Karpas-422 (cell line): ENCODE results near the gene MED17. TPM values are rescaled to one million over a fixed set of nuclear protein-coding genes. Genes with fewer than 3 reads are reported as not detected.
"Not testable (repeated sequence)": the region's sequence is repeated elsewhere in the genome, so short reads cannot be mapped to it uniquely, and the experiment has no call there.

Experiments used
- DNase-seq: peaks from one replicate; pipeline ENCODE4 v3.0.0-alpha.2; 2015
- H2AFZ ChIP-seq: fragments of 200-600 bp; sonication (generic); 2 replicates; pipeline ENCODE4 v1.6.1; 2014; ENCODE audit warnings: antibody characterized with exemption, low read length, mixed read lengths
- H3K27ac ChIP-seq: fragments of 200-600 bp; sonication (generic); 2 replicates; pipeline ENCODE4 v1.5.1; 2014; ENCODE audit warnings: mild to moderate bottlenecking, low read length, moderate library complexity
- H3K27me3 ChIP-seq: fragments of 200-600 bp; sonication (generic); 2 replicates; pipeline ENCODE4 v1.6.1; 2014; ENCODE audit warnings: low read length, mixed read lengths
- H3K36me3 ChIP-seq: fragments of 200-600 bp; sonication (generic); 2 replicates; pipeline ENCODE4 v1.6.1; 2014; ENCODE audit warnings: low read length, mixed read lengths; ENCODE audit not compliant: insufficient read depth
- H3K4me1 ChIP-seq: fragments of 200-600 bp; sonication (generic); 2 replicates; pipeline ENCODE4 v1.6.1; 2014; ENCODE audit warnings: mild to moderate bottlenecking, low read length, mixed read lengths
- H3K4me2 ChIP-seq: fragments of 200-600 bp; sonication (generic); 2 replicates; pipeline ENCODE4 v1.6.1; 2014; ENCODE audit warnings: low read length, low read depth, mild to moderate bottlenecking; ENCODE audit not compliant: poor library complexity, severe bottlenecking
- H3K4me3 ChIP-seq: fragments of 200-600 bp; sonication (generic); 2 replicates; pipeline ENCODE4 v1.5.1; 2014; ENCODE audit warnings: mild to moderate bottlenecking, antibody characterized with exemption, low read length, mixed read lengths
- H3K79me2 ChIP-seq: fragments of 200-600 bp; sonication (generic); 2 replicates; pipeline ENCODE4 v1.6.1; 2014; ENCODE audit warnings: mild to moderate bottlenecking, low read length, mixed read lengths
- H3K9ac ChIP-seq: fragments of 200-600 bp; sonication (generic); 2 replicates; pipeline ENCODE4 v1.6.0; 2014; ENCODE audit warnings: low read length
- H3K9me2 ChIP-seq: fragments of 200-600 bp; sonication (generic), shearing (Covaris generic); replicated peaks from 2 replicates; pipeline ENCODE4 v1.6.0; 2014; ENCODE audit warnings: mild to moderate bottlenecking, low read length, moderate library complexity; ENCODE audit not compliant: insufficient read depth
- H3K9me3 ChIP-seq: fragments of 300-700, 200-600 bp; sonication (generic); 2 replicates; pipeline ENCODE4 v1.6.1; 2014; ENCODE audit warnings: low read length, mixed read lengths
- H4K20me1 ChIP-seq: fragments of 200-600 bp; sonication (generic); 2 replicates; pipeline ENCODE4 v1.6.1; 2014; ENCODE audit warnings: mild to moderate bottlenecking, antibody characterized with exemption, low read length, low read depth; ENCODE audit not compliant: insufficient read depth
- total RNA-seq: library from RNA; depleted of rRNA; stranded (reverse); fragments of >200 nt; shearing (Covaris generic); gene quantifications from 2 replicates; pipeline ENCODE4 v1.2.3, GENCODE V29; 2014; ENCODE audit warnings: low replicate concordance

Gene MED17
- total RNA-seq, 1 experiment from 2014 or later, result 77.4 TPM

- no peak overlapping the region for H3K4me3 ChIP-seq
- H3K4me2 ChIP-seq, result no peak overlapping the region
Observed at GRCh38 chr11:93747122-93747521, 37.0 kb upstream of the MED17 start.

DNA sequence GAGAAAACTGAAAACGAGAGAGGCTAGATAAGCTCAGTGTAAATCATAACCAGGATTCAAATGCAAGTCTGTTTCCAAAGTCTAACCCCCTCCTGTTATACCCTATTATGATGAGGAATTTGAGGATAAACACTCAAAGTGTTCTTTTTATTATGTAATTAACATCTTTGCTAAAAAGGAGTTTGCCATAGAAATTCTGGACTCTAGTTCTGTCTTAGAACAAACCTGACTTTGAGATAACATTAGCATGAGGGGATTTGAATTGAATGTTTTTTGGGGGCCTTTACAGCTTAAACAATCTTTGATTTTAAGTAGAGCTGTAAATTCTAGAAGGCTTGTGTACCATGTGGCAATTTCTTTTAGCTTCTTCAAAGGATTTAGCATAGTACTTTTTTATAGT, 33.1 kb upstream of the MED17 start:
- no peaks in the 10 kb centered on the region for H4K20me1 ChIP-seq
- H3K4me1 ChIP-seq, result no peaks in the 10 kb centered on the region
- H3K79me2 ChIP-seq, result peaks cover 3% of the 10 kb centered on the region; the same call in 1 of the 2 replicates
- H3K9me3 ChIP-seq, result no peaks in the 10 kb centered on the region
- DNase-seq, result no peak
- H3K4me3 ChIP-seq, result no peak overlapping the region
- H3K36me3 ChIP-seq, result peaks cover 14% of the 10 kb centered on the region
- H2AFZ ChIP-seq, result no peak overlapping the region
- no peaks in the 10 kb centered on the region for H3K9me2 ChIP-seq
- no peak overlapping the region for H3K27ac ChIP-seq
- H3K4me2 ChIP-seq, result no peak overlapping the region
- H3K27me3 ChIP-seq, result no peaks in the 10 kb centered on the region
- no peak overlapping the region for H3K9ac ChIP-seq

More at GRCh38 chr11:93747122-93747521, 37.0 kb upstream of the MED17 start:
- Histone ChIP-seq H3K9me2 (no peaks in the 10 kb centered on the region), H3K36me3 (peaks cover 8% of the 10 kb centered on the region; the same call in 1 of the 2 replicates), H3K9me3 (no peaks in the 10 kb centered on the region), H3K79me2 (peaks cover 33% of the 10 kb centered on the region), H3K4me1 (peaks cover 7% of the 10 kb centered on the region), H4K20me1 (no peaks in the 10 kb centered on the region), H3K27ac (no peak overlapping the region), H3K9ac (no peak overlapping the region), H2AFZ (no peak overlapping the region), H3K27me3 (no peaks in the 10 kb centered on the region)
- no peak for DNase-seq

DNA sequence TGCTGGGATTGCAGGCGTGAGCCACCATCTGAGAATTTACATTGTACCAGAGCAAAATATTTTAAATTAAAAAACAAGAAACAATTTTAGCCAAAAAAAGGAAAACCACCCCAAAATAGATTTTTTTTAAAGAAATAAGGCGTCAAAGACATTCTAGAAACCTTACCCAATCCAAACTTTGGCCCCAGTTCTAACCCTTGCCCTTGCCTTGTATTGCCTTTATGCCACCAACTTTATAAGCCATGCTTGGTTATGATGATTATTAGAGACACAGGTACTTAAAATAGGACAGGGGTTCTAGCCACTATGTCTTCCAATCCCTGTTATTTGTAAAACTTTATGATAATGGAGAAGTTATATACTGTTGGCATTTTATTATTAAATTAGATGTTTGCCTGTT, 30.8 kb upstream of the MED17 start:
- Histone ChIP-seq H3K79me2 (no peaks in the 10 kb centered on the region; the same call in 1 of the 2 replicates), H3K4me3 (no peak overlapping the region), H3K27ac (no peak overlapping the region), H4K20me1 (no peaks in the 10 kb centered on the region), H3K36me3 (peaks cover 20% of the 10 kb centered on the region), H3K4me1 (no peaks in the 10 kb centered on the region), H3K4me2 (no peak overlapping the region), H3K27me3 (no peaks in the 10 kb centered on the region), H3K9me2 (no peaks in the 10 kb centered on the region), H2AFZ (no peak overlapping the region), H3K9me3 (no peaks in the 10 kb centered on the region), H3K9ac (no peak overlapping the region)
- no peak for DNase-seq

DNA sequence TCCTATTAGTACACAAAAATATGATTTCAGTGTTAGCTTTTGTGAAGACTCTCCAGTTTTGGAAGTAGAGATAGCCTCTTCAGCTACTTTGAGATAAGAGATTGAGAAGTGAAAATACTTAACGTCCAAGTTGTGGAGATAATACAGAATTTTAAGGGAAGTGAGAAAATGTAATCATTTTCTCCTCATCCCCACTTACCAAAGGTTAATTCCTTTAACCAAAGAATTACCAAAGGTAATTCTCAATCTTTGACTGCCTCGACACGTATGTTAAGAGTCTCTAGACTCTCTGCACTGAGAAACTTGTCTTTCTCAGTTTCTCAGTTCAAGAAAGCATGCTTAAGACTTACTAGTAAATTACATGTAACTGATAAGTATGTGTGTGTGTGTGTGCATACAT, 27.3 kb upstream of the MED17 start:
- no peaks in the 10 kb centered on the region for H3K27me3 ChIP-seq
- peaks cover 41% of the 10 kb centered on the region for H3K36me3 ChIP-seq
- no peaks in the 10 kb centered on the region for H3K9me2 ChIP-seq
- no peak overlapping the region for H3K27ac ChIP-seq
- H3K9me3 ChIP-seq, result no peaks in the 10 kb centered on the region
- H3K9ac ChIP-seq, result no peak overlapping the region
- DNase-seq, result no peak
- H3K4me3 ChIP-seq, result no peak overlapping the region
- H3K79me2 ChIP-seq, result no peaks in the 10 kb centered on the region
- no peak overlapping the region for H2AFZ ChIP-seq
- H3K4me1 ChIP-seq, result no peaks in the 10 kb centered on the region
- H4K20me1 ChIP-seq, result no peaks in the 10 kb centered on the region
- H3K4me2 ChIP-seq, result no peak overlapping the region

- no peaks in the 10 kb centered on the region for H3K9me2 ChIP-seq
- no peak for DNase-seq
- no peak overlapping the region for H2AFZ ChIP-seq
- no peaks in the 10 kb centered on the region for H3K9me3 ChIP-seq
- no peak overlapping the region for H3K9ac ChIP-seq
- no peak overlapping the region for H3K27ac ChIP-seq
- H4K20me1 ChIP-seq, result no peaks in the 10 kb centered on the region
- no peaks in the 10 kb centered on the region for H3K79me2 ChIP-seq
- no peak overlapping the region for H3K4me3 ChIP-seq
- no peaks in the 10 kb centered on the region for H3K27me3 ChIP-seq
- H3K36me3 ChIP-seq, result peaks cover 46% of the 10 kb centered on the region
- no peaks in the 10 kb centered on the region for H3K4me1 ChIP-seq
- H3K4me2 ChIP-seq, result no peak overlapping the region
Observed at GRCh38 chr11:93757301-93757700, 26.8 kb upstream of the MED17 start.

DNA sequence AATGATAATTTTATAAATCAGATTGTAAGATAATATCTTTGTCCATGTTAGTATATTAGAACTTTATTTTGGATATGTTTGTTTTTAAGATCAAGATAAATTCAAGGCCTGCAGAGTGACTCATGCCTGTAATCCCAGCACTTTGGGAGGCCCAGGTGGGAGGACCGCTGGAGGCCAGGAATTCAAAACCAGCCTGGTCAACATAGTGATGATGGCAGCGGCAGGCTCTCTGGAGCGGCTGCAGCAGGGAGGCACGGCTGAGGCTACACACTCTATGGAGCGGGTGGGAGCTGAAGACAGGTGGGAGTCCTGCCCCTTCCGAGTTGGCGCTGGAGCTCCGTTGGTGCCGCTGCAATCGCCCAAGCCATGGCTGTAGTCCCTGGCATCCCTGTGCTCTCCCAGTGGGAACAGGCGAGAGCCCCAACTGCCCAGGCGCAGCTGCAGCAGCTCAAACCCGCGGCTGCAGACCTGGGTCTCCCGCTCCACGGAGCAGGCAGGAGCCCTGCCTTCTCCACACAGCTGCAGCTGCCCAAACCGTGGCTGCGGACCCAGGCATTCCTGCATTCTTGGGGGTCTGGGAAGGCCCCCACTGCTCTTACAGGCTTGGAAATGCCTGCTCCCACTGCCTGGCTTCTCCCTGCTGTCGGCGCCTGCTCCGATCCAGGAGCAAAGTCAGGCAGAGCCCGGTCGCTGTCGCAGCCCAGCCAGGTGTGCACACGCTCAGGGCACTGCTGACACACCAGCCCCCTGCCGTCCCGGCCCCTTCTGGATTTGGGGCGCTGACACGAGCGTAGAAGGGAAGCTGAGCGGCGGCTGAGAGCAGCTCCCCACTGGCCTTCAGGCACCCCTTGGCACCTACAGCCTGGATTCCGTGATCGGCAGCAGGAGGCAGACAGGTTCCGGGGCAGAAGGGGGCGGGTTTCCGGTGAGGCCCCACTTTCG, 25.9 kb upstream of the MED17 start:
- Histone ChIP-seq H3K27ac (no peak overlapping the region), H3K4me1 (no peaks in the 10 kb centered on the region), H3K79me2 (no peaks in the 10 kb centered on the region), H2AFZ (no peak overlapping the region), H3K9me3 (no peaks in the 10 kb centered on the region), H3K4me3 (no peak overlapping the region), H3K9me2 (no peaks in the 10 kb centered on the region), H3K36me3 (peaks cover 54% of the 10 kb centered on the region), H3K27me3 (no peaks in the 10 kb centered on the region), H4K20me1 (no peaks in the 10 kb centered on the region), H3K9ac (no peak overlapping the region), H3K4me2 (no peak overlapping the region)
- DNase-seq, result no peak

GRCh38 chr11:93759123-93759522, 25.0 kb upstream of the MED17 start:
- H3K4me1 ChIP-seq, H3K79me2 ChIP-seq, H2AFZ ChIP-seq, DNase-seq, H3K9me3 ChIP-seq, H3K9ac ChIP-seq, H3K4me3 ChIP-seq, H3K27me3 ChIP-seq, H3K4me2 ChIP-seq, H3K27ac ChIP-seq, H3K9me2 ChIP-seq, H4K20me1 ChIP-seq: not testable (repeated sequence)
- peaks cover 53% of the 10 kb centered on the region for H3K36me3 ChIP-seq

DNA sequence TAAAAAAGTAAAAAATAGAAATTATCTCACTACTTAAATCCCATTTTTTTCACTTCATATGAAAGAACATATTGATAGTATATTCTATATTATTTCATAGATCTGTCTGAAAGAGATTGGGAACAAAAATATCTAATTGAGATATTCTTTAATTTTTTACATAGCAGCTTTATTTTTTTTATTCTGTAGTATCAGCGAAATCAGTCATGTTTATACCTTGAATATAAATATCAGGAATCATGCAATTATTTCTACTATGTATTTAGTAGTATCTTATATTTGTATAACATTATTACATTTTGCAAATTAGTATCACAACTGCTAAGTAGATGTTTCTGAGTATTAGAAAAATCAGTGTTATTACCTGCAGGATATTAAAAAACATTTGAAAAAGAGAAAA, 22.2 kb upstream of the MED17 start:
- Histone ChIP-seq H3K27me3 (no peaks in the 10 kb centered on the region), H3K79me2 (no peaks in the 10 kb centered on the region), H3K4me3 (no peak overlapping the region), H3K9me3 (no peaks in the 10 kb centered on the region; the same call in 1 of the 2 replicates), H3K27ac (no peak overlapping the region), H3K9me2 (no peaks in the 10 kb centered on the region), H3K9ac (no peak overlapping the region), H3K4me2 (no peak overlapping the region), H3K4me1 (no peaks in the 10 kb centered on the region), H4K20me1 (no peaks in the 10 kb centered on the region), H2AFZ (no peak overlapping the region), H3K36me3 (peaks cover 42% of the 10 kb centered on the region)
- DNase-seq, result no peak
